ENCODE results near the gene MRPS27. TPM values are rescaled to one million over a fixed set of nuclear protein-coding genes. Genes with fewer than 3 reads are reported as not detected.
A peak's percentile ranks its signal among the peaks of the same experiment; 100 is the strongest.

Gene MRPS27
- polyA plus RNA-seq, 2 of the 4 experiments (the other 2 are of a cell fraction), result 81.0 to 141 TPM

DNA sequence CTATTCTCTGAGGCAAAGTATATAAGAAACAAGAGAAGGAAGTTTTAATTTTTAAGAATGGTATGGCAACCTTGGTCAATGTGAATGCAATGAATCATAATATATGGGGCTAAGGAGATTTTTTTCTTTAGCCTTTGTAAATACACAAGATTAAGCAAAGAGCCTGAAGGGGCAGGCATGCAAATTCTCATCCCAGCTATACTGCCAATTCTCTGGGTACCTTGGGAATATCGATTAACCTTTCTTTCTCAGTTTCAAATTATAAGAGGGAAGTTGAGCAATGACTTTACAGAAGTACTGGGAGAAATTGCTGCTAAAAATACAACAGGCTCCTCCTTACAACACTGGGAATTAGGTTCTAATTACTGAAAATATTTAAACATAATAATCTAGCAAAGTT lies 97.5 kb downstream of the MRPS27 start:
- H3K4me1 ChIP-seq, result no peaks in the 10 kb centered on the region
- H3K4me3 ChIP-seq, result no peak overlapping the region
- ATAC-seq (no peak), FAIRE-seq (no peak), DNase-seq (ENCODE audit: low read depth in 1 of 2, low spot score in 1 of 2) (no peak)
- ChIA-PET POLR2A (no interaction called here), CTCF (interaction anchor here (0.8 to 1.7 kb wide), 4 partner anchors 9 to 86 kb away, joined by 3 to 5 read pairs (median 4); no protein-coding TSS in a partner anchor)
- no peaks in the 10 kb centered on the region for H3K9me3 ChIP-seq
- TF ChIP-seq CBX2 (IDR thresholded peaks at IDR 0.05; ENCODE audit: borderline replicate concordance, low read depth) (no peak), POLR2AphosphoS2 (conservative IDR thresholded peaks at IDR 0.05; ENCODE audit: low read length) (no peak), HOXB13 (CRISPR knock-in tag; IDR thresholded peaks at IDR 0.05; ENCODE audit: low read depth) (no peak), MAFK (IDR thresholded peaks at IDR 0.05; ENCODE audit: partially characterized antibody) (no peak), ZFP36 (IDR thresholded peaks at IDR 0.05; ENCODE audit: borderline replicate concordance, partially characterized antibody) (no peak), BHLHE40 (IDR thresholded peaks at IDR 0.05; ENCODE audit: low read depth, low read length) (no peak), CHD4 (IDR thresholded peaks at IDR 0.05; ENCODE audit: borderline replicate concordance) (no peak), MYC (IDR thresholded peaks at IDR 0.05; ENCODE audit: borderline replicate concordance, low read length) (no peak), EP300 (IDR thresholded peaks at IDR 0.05) (no peak), EHMT2 (IDR thresholded peaks at IDR 0.05; ENCODE audit: low read depth) (no peak), ZSCAN20 (CRISPR knock-in tag; IDR thresholded peaks at IDR 0.05) (no peak), JUNB (IDR thresholded peaks at IDR 0.05) (no peak), RCOR1 (IDR thresholded peaks at IDR 0.05; ENCODE audit: low read depth, low read length) (no peak), HEYL (CRISPR knock-in tag; IDR thresholded peaks at IDR 0.05) (no peak), SREBF2 (IDR thresholded peaks at IDR 0.05) (no peak), CEBPB (IDR thresholded peaks at IDR 0.05) (no peak), RNF2 (IDR thresholded peaks at IDR 0.05; ENCODE audit: borderline replicate concordance, low read depth) (no peak)
- TF ChIP-seq, protein P1, sequence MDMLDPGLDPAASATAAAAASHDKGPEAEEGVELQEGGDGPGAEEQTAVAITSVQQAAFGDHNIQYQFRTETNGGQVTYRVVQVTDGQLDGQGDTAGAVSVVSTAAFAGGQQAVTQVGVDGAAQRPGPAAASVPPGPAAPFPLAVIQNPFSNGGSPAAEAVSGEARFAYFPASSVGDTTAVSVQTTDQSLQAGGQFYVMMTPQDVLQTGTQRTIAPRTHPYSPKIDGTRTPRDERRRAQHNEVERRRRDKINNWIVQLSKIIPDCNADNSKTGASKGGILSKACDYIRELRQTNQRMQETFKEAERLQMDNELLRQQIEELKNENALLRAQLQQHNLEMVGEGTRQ (IDR thresholded peaks at IDR 0.05), result no peak
- no peak overlapping the region for H3K4me2 ChIP-seq
- no peak overlapping the region for H3K27ac ChIP-seq
- WGBS (ENCODE audit: missing lambda C conversion rate), result 91% methylated on average over 1 of the region's 1 CpG

DNA sequence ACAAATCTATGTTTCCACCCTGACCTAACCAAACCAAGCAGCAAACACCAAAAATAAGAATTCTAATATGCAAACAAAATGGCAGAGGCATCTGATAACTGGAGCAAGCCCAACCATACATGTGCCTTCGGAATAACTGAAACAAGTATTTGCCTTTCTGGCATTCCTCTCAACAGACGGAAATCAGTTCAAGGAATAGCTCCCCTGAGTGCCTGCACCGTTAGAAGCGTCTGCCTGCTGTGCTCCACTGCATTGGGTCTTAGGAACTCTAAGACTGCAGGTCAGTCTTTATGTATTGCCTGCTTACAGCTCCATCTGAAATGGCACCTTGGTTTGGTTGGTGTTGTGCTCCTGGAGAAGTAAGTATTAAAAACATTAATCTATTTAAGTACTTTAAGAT lies 98.5 kb downstream of the MRPS27 start:
- no peak overlapping the region for H3K4me2 ChIP-seq
- ChIA-PET POLR2A (interaction anchor here (0.6 kb wide), 1 partner anchor 85 kb away, joined by 3 read pairs; no protein-coding TSS in a partner anchor), CTCF (interaction anchor here (0.7 to 1.6 kb wide), 4 partner anchors 12 to 23 kb away, joined by 3 to 5 read pairs (median 4); no protein-coding TSS in a partner anchor)
- ATAC-seq, result no peak
- no peaks in the 10 kb centered on the region for H3K9me3 ChIP-seq
- H3K4me1 ChIP-seq, result no peaks in the 10 kb centered on the region
- no peak for DNase-seq (ENCODE audit: low read depth in 1 of 2, low spot score in 1 of 2)
- H3K27ac ChIP-seq, result no peak overlapping the region
- WGBS (ENCODE audit: missing lambda C conversion rate), result 72% methylated on average over 4 of the region's 4 CpGs
- FAIRE-seq, result no peak
- no peak overlapping the region for H3K4me3 ChIP-seq
- TF ChIP-seq RARB (CRISPR knock-in tag; IDR thresholded peaks at IDR 0.05) (no peak), HDAC2 (IDR thresholded peaks at IDR 0.05) (no peak), PHF8 (IDR thresholded peaks at IDR 0.05; ENCODE audit: borderline replicate concordance, low read depth) (no peak)
- TF ChIP-seq, protein P2, sequence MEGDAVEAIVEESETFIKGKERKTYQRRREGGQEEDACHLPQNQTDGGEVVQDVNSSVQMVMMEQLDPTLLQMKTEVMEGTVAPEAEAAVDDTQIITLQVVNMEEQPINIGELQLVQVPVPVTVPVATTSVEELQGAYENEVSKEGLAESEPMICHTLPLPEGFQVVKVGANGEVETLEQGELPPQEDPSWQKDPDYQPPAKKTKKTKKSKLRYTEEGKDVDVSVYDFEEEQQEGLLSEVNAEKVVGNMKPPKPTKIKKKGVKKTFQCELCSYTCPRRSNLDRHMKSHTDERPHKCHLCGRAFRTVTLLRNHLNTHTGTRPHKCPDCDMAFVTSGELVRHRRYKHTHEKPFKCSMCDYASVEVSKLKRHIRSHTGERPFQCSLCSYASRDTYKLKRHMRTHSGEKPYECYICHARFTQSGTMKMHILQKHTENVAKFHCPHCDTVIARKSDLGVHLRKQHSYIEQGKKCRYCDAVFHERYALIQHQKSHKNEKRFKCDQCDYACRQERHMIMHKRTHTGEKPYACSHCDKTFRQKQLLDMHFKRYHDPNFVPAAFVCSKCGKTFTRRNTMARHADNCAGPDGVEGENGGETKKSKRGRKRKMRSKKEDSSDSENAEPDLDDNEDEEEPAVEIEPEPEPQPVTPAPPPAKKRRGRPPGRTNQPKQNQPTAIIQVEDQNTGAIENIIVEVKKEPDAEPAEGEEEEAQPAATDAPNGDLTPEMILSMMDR (IDR thresholded peaks at IDR 0.05), result no peak

DNA sequence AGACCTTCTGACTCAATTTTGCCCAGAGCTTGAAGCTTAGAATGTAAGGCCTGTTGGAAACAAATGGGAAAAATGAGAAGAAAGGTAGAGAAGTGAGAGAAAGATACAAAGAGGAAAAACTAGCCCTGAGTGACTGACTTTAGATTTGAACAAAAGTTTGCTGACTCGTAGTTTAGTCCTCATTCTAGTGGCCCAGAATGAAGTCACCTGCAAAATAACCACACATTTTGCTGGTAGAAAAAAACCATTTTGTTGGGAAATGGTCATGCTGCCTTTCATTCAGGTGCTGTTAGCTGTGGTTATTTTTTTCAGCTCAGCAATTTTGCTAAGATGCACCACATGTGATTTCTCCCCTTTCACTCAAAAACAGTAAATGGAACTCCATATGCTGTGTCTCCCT lies 98.9 kb downstream of the MRPS27 start:
- Histone ChIP-seq H3K4me3 (no peak overlapping the region), H3K4me2 (no peak overlapping the region), H3K9me3 (no peaks in the 10 kb centered on the region), H3K4me1 (no peaks in the 10 kb centered on the region), H3K27ac (no peak overlapping the region)
- ATAC-seq (no peak), DNase-seq (ENCODE audit: low read depth in 1 of 2, low spot score in 1 of 2) (no peak), FAIRE-seq (no peak)
- WGBS (ENCODE audit: missing lambda C conversion rate), result 92% methylated on average over 1 of the region's 1 CpG
- ChIA-PET POLR2A (interaction anchor here (0.6 kb wide), 1 partner anchor 85 kb away, joined by 3 read pairs; no protein-coding TSS in a partner anchor), CTCF (interaction anchor here (0.7 to 1.6 kb wide), 4 partner anchors 13 to 24 kb away, joined by 3 to 5 read pairs (median 4); no protein-coding TSS in a partner anchor)
- TF ChIP-seq NPAS2 (CRISPR knock-in tag; IDR thresholded peaks at IDR 0.05; ENCODE audit: borderline replicate concordance) (no peak), MAFK (IDR thresholded peaks at IDR 0.05; ENCODE audit: partially characterized antibody) (peak; percentile 53)
